Left ventricle myocardium inferior (tissue), 1 donor: Measurements from ENCODE around the gene RYK. TPM values are rescaled to one million over a fixed set of nuclear protein-coding genes. Genes with fewer than 3 reads are reported as not detected.

Experiments
- DNase-seq: peaks from one replicate; pipeline ENCODE4 v3.0.0-alpha.2; 2020
- H3K27ac ChIP-seq: fragments of 200-600 bp; replicated peaks from 2 replicates; pipeline ENCODE4 v1.8.0; 2021
- H3K27me3 ChIP-seq: fragments of 200-600 bp; 2 replicates; pipeline ENCODE4 v1.8.0; 2021; ENCODE audit warnings: low read depth
- H3K36me3 ChIP-seq: fragments of 200-600 bp; 2 replicates; pipeline ENCODE4 v1.8.0; 2021
- H3K4me1 ChIP-seq: fragments of 200-600 bp; 2 replicates; pipeline ENCODE4 v1.8.0; 2021
- H3K4me3 ChIP-seq: fragments of 200-600 bp; 2 replicates; pipeline ENCODE4 v1.8.0; 2021; ENCODE audit warnings: mild to moderate bottlenecking, moderate library complexity
- H3K9me3 ChIP-seq: fragments of 200-600 bp; replicated peaks from 2 replicates; pipeline ENCODE4 v1.8.0; 2021
- CTCF ChIP-seq: fragments of 200-600 bp; IDR thresholded peaks from 2 replicates; pipeline ENCODE4 v1.8.0; 2021; ENCODE audit warnings: antibody characterized with exemption, mild to moderate bottlenecking, borderline replicate concordance
- intact Hi-C: fragments of 100-400 bp; cut with micrococcal nuclease; formaldehyde crosslinking; loops from one replicate; pipeline ENCODE4 v1.11.0; 2022
- total RNA-seq: library from RNA; stranded (reverse); fragmentation: NEBNext Ultra II Directional; extraction: Animal tissue kit (Norgen Biotek cat#: 25700); gene quantifications from one replicate; pipeline ENCODE4 v1.2.1, GENCODE V29; 2021
- donor health status: DM: no; HTN: yes; CAD: no; lungs with severe emphysema.

The RYK gene
- total RNA-seq, 1 donor from 2014 or later: 32.3 TPM

- no peak for DNase-seq
- H3K4me1 ChIP-seq: peaks cover 41% of the 10 kb centered on the region
- peak overlapping the region; percentile 97 for H3K27ac ChIP-seq
- no peak for TF ChIP-seq CTCF
- no peaks in the 10 kb centered on the region for H3K27me3 ChIP-seq
- no peaks in the 10 kb centered on the region for H3K36me3 ChIP-seq
- intact Hi-C loops: no loop called here
- no peaks in the 10 kb centered on the region for H3K9me3 ChIP-seq
- H3K4me3 ChIP-seq: no peak overlapping the region
Observed at GRCh38 chr3:134253475-134254226, 3.0 kb upstream of the RYK start.

GRCh38 chr3:134252766-134253165 is 2.1 kb upstream of the RYK start:
- Histone ChIP-seq H3K36me3 (no peaks in the 10 kb centered on the region), H3K27ac (peak overlapping the region; percentile 97), H3K4me1 (peaks cover 50% of the 10 kb centered on the region), H3K27me3 (no peaks in the 10 kb centered on the region), H3K9me3 (no peaks in the 10 kb centered on the region), H3K4me3 (no peak overlapping the region)
- no peak for DNase-seq
- intact Hi-C loops: no loop called here
- TF ChIP-seq CTCF: no peak

- no peak for TF ChIP-seq CTCF
- Histone ChIP-seq H3K27me3 (no peaks in the 10 kb centered on the region), H3K9me3 (no peaks in the 10 kb centered on the region), H3K36me3 (no peaks in the 10 kb centered on the region), H3K4me1 (peaks cover 56% of the 10 kb centered on the region), H3K4me3 (peak overlapping the region; percentile 29), H3K27ac (peak overlapping the region; percentile 97)
- peak; percentile 42 for DNase-seq
- intact Hi-C loops: no loop called here
Observed at GRCh38 chr3:134251731-134252391, 1.2 kb upstream of the RYK start.

- DNase-seq: peak; percentile 64
- TF ChIP-seq CTCF: no peak
- H3K9me3 ChIP-seq: no peaks in the 10 kb centered on the region
- intact Hi-C loops: no loop called here
- H3K36me3 ChIP-seq: no peaks in the 10 kb centered on the region
- no peaks in the 10 kb centered on the region for H3K27me3 ChIP-seq
- peak overlapping the region; percentile 84 for H3K4me3 ChIP-seq
- H3K4me1 ChIP-seq: peaks cover 68% of the 10 kb centered on the region
- peak overlapping the region; percentile 97 for H3K27ac ChIP-seq
Observed at GRCh38 chr3:134249935-134250716, 533 bp downstream of the RYK start.

GRCh38 chr3:134249296-134249841 is 1.3 kb downstream of the RYK start:
- intact Hi-C loops: no loop called here
- H3K4me1 ChIP-seq: peaks cover 76% of the 10 kb centered on the region

More at GRCh38 chr3:134249296-134249841, 1.3 kb downstream of the RYK start:
- peak overlapping the region; percentile 97 for H3K27ac ChIP-seq
- no peak for DNase-seq
- H3K27me3 ChIP-seq: no peaks in the 10 kb centered on the region
- peak overlapping the region; percentile 84 for H3K4me3 ChIP-seq
- TF ChIP-seq CTCF: no peak
- H3K9me3 ChIP-seq: no peaks in the 10 kb centered on the region
- H3K36me3 ChIP-seq: no peaks in the 10 kb centered on the region
